Type B pancreatic cell (in vitro differentiated cells): ENCODE measurements around the gene MAP3K14. TPM values are rescaled to one million over a fixed set of nuclear protein-coding genes. Genes with fewer than 3 reads are reported as not detected.

Experiments
- DNase-seq: peaks from one replicate; pipeline ENCODE4 v3.0.0; 2021; ENCODE audit warnings: mixed read lengths; ENCODE audit not compliant: unreplicated experiment; ENCODE audit errors: extremely low spot score
- H3K27ac Mint-ChIP-seq: 2 replicates; pipeline ENCODE4 v1.8.0; 2021; ENCODE audit warnings: mild to moderate bottlenecking, mixed read lengths
- H3K27me3 Mint-ChIP-seq: 2 replicates; pipeline ENCODE4 v1.8.0; 2021; ENCODE audit warnings: mixed read lengths
- H3K36me3 Mint-ChIP-seq: 2 replicates; pipeline ENCODE4 v1.8.0; 2021; ENCODE audit warnings: mixed read lengths
- H3K4me1 Mint-ChIP-seq: one replicate; pipeline ENCODE4 v1.8.0; 2021; ENCODE audit warnings: mixed read lengths; ENCODE audit not compliant: unreplicated experiment
- H3K4me3 Mint-ChIP-seq: 2 replicates; pipeline ENCODE4 v1.8.0; 2021; ENCODE audit warnings: mild to moderate bottlenecking, mixed read lengths
- H3K9me3 Mint-ChIP-seq: 2 replicates; pipeline ENCODE4 v1.8.0; 2021; ENCODE audit warnings: mixed read lengths
- total RNA-seq: library from RNA; stranded (reverse); gene quantifications from 2 replicates; pipeline ENCODE4 v1.2.1, GENCODE V29; 2021; ENCODE audit warnings: low replicate concordance
- TF ChIP-seq, protein P1 (sequence below): fragments of 200-600 bp; sonication (generic); conservative IDR thresholded peaks from 2 replicates; pipeline ENCODE4 v1.5.0; 2021; ENCODE audit warnings: antibody characterized with exemption, mild to moderate bottlenecking

Gene MAP3K14
- total RNA-seq, 1 donor from 2014 or later, result 10.4 TPM

DNA sequence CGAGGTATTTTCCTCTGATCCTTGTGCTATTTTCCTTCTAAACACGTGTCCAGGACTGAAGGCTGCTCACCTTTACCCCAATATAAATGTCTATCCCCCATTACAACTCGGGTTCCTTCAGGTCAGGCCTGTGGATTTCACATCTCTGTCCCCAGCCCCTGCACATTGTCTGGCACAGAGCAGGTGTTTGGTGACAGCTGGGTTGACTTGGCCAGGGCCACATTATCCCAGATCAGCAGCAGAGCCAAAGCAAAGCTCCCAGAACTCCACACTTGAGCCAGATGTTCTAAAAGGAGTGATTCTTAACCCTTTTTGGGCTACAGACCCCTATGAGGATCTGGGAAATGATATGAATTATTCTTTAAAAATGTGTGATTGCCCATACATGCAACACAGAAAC lies 36.9 kb downstream of the MAP3K14 start:
- DNase-seq, result no peak
- Mint-ChIP-seq H3K27me3 (no peaks in the 10 kb centered on the region), H3K27ac (no peak overlapping the region), H3K4me1 (peaks cover 13% of the 10 kb centered on the region), H3K9me3 (no peaks in the 10 kb centered on the region), H3K4me3 (no peak overlapping the region), H3K36me3 (no peaks in the 10 kb centered on the region)
- TF ChIP-seq, protein P1, sequence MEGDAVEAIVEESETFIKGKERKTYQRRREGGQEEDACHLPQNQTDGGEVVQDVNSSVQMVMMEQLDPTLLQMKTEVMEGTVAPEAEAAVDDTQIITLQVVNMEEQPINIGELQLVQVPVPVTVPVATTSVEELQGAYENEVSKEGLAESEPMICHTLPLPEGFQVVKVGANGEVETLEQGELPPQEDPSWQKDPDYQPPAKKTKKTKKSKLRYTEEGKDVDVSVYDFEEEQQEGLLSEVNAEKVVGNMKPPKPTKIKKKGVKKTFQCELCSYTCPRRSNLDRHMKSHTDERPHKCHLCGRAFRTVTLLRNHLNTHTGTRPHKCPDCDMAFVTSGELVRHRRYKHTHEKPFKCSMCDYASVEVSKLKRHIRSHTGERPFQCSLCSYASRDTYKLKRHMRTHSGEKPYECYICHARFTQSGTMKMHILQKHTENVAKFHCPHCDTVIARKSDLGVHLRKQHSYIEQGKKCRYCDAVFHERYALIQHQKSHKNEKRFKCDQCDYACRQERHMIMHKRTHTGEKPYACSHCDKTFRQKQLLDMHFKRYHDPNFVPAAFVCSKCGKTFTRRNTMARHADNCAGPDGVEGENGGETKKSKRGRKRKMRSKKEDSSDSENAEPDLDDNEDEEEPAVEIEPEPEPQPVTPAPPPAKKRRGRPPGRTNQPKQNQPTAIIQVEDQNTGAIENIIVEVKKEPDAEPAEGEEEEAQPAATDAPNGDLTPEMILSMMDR, result no peak

DNA sequence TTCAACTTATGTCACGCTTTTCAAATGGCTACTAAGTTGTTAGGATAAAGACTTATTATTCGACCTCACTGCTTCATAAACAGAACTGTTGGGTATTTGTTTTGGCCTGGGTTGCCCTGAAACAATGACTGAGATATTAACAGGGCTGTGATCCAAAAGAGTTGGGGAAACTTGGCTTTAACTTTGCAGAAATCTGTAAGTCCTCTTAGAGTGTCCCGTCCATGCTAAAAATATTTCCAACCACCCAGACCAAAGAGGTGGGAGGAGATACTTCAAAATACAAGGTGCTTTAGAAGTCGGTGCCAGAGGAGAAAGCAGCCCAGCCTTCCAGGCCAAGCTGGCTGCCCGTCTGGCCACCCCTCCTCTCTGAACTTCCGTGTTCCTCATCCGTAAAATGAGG lies 38.8 kb downstream of the MAP3K14 start:
- TF ChIP-seq, protein P1, result no peak
- H3K36me3 Mint-ChIP-seq, result peaks cover 4% of the 10 kb centered on the region
- DNase-seq, result no peak
- H3K4me1 Mint-ChIP-seq, result peaks cover 13% of the 10 kb centered on the region
- H3K27me3 Mint-ChIP-seq, result no peaks in the 10 kb centered on the region
- peak overlapping the region; percentile 51 for H3K27ac Mint-ChIP-seq
- no peak overlapping the region for H3K4me3 Mint-ChIP-seq
- no peaks in the 10 kb centered on the region for H3K9me3 Mint-ChIP-seq

DNA sequence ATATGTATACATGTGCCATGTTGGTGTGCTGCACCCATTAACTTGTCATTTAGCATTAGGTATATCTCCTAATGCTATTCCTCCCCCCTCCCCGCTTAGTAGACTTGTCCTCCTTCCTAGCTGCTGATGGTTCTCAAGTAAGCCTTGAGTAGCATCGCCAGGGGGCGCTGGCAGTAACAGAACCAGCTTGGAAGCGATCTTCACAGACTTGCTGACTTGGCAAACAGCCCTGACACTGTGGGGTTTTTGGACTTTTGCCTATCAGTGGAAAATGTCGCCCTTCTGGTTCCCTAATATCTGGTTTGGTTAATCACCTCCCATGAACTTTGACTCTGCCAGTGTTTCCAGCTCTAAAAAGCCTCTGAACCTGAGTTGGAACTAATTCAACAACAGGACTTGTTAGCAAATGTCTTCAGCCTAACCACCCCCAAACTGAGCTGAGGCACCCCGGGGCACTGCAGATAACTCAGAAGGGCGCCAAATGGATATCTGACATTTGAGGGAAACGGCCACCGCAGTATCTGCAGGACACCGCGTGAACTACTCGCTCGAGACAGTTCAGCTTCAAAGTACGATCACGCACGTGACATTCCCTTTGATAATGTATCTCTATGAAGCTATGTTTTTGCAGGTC lies 39.5 kb downstream of the MAP3K14 start:
- no peak overlapping the region for H3K4me3 Mint-ChIP-seq
- H3K27me3 Mint-ChIP-seq, result no peaks in the 10 kb centered on the region
- H3K36me3 Mint-ChIP-seq, result peaks cover 4% of the 10 kb centered on the region
- peak; percentile 90 for DNase-seq
- H3K4me1 Mint-ChIP-seq, result peaks cover 13% of the 10 kb centered on the region
- TF ChIP-seq, protein P1, result peak; percentile 87
- H3K27ac Mint-ChIP-seq, result peak overlapping the region; percentile 52
- H3K9me3 Mint-ChIP-seq, result no peaks in the 10 kb centered on the region

DNA sequence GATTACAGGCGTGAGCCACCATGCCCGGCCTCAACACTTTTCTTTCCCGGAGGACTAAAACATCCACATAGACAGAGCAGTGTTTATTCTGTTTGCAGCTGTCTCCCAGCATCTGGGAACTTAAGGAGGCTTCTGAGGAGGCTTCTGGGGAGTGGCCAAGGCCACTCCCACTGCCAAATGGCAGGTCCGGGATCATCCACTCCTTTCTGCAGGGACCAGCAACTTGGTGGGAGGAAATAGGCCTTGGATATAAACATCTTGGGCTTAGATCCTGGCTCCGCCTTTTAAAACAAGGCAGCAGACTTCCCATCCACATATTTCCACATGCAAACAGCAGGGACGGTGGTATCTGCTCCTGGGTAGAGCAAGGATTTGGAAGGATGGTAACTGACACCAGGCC lies 40.8 kb downstream of the MAP3K14 start:
- TF ChIP-seq, protein P1, result no peak
- Mint-ChIP-seq H3K27me3 (no peaks in the 10 kb centered on the region), H3K27ac (no peak overlapping the region), H3K4me1 (peaks cover 13% of the 10 kb centered on the region), H3K9me3 (no peaks in the 10 kb centered on the region), H3K4me3 (no peak overlapping the region), H3K36me3 (peaks cover 4% of the 10 kb centered on the region)
- DNase-seq, result no peak

DNA sequence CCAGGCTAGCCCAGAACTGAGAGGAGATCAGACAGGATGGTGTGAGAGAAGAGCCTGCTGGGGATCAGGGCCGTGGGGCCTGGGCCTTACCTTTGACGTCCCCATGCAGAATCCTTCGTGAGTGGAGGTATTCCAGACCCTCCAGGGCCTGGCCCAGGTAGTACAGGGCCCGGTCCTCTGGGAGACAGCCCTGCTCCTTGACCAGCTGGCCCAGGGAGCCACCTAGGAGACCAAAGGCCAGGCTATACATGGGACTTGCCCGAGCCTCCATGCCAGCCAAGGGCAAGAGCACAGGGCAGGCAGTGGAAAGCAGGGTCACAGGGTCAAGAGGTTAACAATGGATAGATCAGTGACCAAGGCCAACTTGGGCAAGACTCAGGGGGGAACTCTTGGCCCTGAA lies 42.8 kb downstream of the MAP3K14 start:
- no peak overlapping the region for H3K4me3 Mint-ChIP-seq

More for the DNA sequence above, 42.8 kb downstream of the MAP3K14 start:
- TF ChIP-seq, protein P1, result no peak
- DNase-seq, result no peak
- Mint-ChIP-seq H3K36me3 (peaks cover 4% of the 10 kb centered on the region), H3K27me3 (no peaks in the 10 kb centered on the region), H3K9me3 (no peaks in the 10 kb centered on the region), H3K4me1 (peaks cover 13% of the 10 kb centered on the region), H3K27ac (no peak overlapping the region)
